Ramos (cell line): ENCODE measurements around the gene OXSR1.
"Not testable (repeated sequence)": the region's sequence is repeated elsewhere in the genome, so short reads cannot be mapped to it uniquely, and the experiment has no call there.

Experiments used
- in situ Hi-C: fragments of 300-500 bp; cut with MboI; formaldehyde crosslinking; loops from one replicate; pipeline ENCODE4 v1.14.3; 2022; ENCODE audit warnings: low sequenced_read_pairs; ENCODE audit not compliant: unreplicated experiment

Gene OXSR1

DNA sequence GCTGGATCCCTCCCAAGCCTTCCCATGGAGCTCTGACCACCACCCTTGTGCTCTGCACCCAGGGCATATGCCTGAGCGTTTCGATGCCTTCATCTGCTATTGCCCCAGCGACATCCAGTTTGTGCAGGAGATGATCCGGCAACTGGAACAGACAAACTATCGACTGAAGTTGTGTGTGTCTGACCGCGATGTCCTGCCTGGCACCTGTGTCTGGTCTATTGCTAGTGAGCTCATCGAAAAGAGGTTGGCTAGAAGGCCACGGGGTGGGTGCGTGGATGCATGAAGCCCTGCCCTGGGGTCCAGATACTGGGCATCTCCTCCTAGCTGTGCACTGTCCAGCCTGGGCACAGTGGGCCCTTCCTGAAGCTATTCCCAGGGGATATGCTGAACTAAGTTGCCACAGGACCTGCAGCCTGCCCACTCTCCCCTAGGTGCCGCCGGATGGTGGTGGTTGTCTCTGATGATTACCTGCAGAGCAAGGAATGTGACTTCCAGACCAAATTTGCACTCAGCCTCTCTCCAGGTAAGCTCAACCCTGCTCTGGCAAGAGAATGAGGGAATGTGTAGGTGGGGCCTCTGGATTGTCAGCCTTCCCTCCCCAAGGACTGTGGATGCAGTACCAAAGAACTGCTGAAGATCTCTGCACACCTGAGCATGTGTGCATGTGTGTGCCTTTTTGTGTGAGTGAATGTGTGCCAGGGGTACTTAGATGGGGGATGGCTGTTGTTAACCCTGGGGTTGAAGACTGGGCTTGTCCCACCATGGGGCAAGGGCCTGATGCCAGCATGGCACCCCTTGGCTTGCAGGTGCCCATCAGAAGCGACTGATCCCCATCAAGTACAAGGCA, 24.8 kb upstream of the OXSR1 start:
- in situ Hi-C loops: no loop called here

GRCh38 chr3:38141173-38141951, 24.0 kb upstream of the OXSR1 start:
- in situ Hi-C loops: no loop called here

DNA sequence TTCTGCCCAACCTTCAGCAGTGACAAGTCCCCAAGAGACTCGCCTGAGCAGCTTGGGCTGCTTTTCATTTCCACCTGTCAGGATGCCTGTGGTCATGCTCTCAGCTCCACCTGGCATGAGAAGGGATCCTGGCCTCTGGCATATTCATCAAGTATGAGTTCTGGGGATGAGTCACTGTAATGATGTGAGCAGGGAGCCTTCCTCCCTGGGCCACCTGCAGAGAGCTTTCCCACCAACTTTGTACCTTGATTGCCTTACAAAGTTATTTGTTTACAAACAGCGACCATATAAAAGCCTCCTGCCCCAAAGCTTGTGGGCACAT, 23.4 kb upstream of the OXSR1 start:
- in situ Hi-C loops: no loop called here

GRCh38 chr3:38142959-38143358, 22.4 kb upstream of the OXSR1 start:
- in situ Hi-C loops: no loop called here

- in situ Hi-C loops: no loop called here
Measured at GRCh38 chr3:38143511-38143910, 21.8 kb upstream of the OXSR1 start.

DNA sequence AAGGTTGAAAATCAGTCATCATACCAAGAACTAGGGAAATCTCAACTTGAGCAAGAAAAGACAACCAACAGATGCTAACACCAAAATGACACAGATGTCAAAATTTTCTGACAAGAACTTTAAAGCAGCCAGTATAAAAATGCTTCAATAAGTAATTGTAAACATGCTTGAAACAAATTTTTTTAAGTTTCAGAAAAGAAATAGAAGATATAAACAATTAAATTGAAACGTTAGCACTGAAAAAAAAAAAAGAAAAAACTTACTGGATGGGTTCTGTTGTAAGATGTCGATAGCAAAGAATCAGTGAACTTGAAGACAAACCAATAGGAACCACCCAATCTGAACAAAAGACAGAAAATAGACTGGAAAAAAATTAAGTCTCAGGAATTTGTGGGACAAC, 18.8 kb upstream of the OXSR1 start:
- in situ Hi-C loops: no loop called here

GRCh38 chr3:38147421-38147820, 17.9 kb upstream of the OXSR1 start:
- in situ Hi-C loops: no loop called here

DNA sequence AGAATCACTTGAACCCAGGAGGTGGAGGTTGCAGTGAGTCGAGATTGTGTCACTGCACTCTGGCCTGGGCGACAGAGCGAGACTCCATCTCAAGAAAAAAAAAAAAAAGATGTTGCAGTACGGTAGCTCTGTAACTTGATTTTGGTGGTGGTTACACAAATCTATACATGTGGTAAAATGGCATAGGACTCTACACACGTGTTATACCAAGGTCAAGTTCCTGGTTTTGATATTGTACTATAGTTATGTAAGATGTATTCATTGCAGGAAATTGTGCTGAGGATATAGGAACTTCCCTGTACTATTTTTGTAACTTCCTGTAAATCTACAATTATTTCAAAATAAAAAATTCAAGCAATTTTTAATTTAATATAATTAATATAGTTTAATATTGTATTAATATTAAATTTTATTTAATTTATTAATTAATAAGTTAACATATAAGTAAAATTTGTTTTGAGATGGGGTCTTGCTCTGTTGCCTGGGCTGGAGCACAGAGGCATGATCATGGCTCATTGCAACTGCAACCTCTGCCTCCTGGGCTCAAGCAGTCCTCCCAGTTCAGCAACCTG, 16.9 kb upstream of the OXSR1 start:
- in situ Hi-C loops: no loop called here

DNA sequence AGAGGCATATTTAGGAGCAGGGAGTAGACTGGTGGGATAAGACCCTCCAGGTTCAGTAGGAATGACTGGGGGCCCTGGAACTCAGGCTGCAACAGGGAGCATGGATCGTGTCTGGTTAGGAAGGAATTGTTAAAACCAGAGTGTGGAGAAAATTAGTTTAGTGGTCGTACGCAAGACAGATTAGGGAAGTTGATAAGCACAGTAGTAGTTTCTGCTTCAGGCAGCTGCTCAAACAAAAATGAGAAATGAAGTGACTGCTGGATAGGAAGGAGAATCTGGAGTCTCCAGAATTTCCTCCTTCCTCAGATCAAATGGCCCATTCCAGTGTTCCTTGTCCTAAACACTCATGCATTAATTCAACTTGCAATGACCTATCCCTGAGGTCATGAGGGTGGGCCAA, 15.6 kb upstream of the OXSR1 start:
- in situ Hi-C loops: no loop called here

DNA sequence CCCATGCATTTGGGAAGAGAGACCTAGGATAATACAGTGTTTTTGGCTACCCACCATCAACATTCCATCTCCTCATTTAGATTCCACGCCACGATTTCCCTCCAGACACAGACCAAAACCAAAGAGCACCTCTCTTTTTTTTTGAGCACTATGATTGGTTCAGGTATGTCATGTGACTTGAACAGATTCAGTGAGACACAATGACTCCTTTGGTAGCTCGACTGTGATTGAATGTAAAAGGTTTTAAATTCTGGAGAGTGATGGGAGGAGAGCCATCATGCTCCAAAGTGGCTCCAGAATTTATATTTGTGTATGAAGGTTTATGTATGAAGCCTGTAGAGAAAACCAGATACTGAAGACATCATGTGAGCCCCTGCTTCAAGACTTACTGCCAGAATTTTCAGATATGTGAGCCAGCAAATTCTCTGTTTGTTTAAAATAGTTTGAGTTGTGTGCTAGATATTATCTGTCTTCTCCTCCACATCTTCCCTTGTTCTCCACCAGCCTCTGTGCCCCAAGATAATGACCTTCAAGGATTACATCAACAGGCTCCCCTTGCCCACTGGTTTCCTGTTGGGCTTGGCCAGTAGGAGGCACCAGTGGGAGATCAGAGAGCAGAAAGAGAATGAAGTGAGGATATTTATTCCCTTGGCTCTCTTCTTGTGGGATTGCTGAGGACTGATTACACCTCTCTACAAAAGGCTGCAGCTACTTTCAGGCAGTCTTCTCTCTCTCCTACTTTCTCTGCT, 14.4 kb upstream of the OXSR1 start:
- in situ Hi-C loops: no loop called here

DNA sequence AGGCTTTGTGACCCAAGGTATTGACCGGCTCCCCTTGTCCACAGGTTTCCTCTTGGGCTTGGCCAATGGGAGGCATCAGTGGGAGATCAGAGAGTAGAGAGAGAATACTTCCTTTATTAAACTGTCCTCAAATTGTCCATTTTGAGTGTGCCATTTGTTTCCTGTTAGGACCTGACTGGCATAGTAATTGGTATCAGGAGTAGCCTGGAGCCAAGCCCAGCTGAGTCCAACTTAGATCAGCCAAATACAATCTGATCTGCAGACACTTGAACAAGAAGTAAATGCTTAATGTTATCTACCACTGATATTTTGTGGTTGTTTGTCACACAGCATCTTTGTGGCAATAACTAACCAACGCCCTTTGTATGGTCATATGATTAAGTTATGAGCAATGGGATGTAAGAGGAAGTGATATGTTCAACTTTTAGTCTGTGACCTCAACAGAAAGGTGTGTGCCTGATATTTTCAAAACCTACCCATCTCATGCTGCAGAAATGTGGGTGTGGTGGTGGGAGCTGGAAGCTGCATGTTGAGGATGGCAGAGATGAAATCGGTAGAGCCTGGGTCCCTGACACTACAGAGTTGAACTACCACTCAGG, 13.6 kb upstream of the OXSR1 start:
- in situ Hi-C loops: no loop called here

DNA sequence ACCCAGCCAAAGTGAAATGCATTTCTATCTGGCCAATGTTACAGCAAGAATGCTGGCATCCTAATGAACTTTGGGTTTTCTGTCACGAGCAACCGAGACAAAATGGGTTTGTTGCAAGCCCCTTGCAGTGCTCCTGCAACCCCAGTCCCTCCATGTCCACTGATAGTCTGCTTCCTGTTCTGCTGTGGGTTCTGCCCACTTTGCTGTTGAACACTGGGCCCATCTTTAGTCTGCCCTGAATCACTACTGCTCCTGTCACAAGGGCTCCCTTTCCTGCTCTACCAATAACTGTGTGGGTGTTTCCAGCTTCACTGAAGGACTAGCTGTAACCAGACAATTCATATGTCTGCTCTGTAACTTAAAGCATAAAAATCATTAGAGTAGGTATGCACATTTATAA, 12.7 kb upstream of the OXSR1 start:
- in situ Hi-C loops: no loop called here

DNA sequence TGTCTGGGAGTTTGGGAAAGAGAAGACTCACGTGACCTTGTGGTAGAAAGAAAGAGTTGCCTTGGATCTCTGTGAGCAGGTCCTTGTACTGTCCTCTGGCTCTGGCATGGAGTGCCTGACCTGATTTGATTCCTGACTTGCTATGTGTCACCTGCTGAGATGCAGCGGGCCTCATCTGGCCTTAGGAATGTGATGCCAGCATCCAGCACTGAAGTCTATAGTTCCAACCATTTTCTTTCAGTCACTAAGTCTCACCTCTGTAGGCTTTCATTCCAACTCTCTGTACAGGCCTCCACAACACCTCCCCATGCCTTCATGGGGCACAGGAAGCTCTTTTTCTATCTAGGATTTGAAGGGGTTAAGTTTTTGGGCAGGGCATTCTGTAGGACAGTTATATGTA, 12.1 kb upstream of the OXSR1 start:
- in situ Hi-C loops: no loop called here

DNA sequence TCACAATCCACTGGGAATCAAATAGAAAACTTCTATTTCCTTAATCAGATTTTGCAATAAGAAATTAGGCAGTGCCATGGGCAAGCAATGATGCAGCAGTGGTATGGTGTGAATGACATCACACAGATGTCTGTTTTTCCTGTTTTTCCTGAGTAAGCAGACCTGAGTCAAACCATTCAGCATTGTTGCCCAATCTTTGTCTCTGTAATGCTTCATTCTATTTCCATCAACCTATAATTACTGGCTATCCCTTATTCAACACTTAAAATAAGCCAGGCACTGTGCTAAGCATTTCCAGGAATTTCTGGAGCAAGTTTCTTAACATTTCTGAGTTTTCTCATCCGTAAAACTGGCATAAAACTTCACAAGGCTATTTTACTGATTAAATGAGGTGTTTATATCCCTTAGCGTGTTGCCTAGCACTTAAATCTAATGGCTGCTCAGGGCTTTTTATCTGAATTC, 11.3 kb upstream of the OXSR1 start:
- in situ Hi-C loops: no loop called here

DNA sequence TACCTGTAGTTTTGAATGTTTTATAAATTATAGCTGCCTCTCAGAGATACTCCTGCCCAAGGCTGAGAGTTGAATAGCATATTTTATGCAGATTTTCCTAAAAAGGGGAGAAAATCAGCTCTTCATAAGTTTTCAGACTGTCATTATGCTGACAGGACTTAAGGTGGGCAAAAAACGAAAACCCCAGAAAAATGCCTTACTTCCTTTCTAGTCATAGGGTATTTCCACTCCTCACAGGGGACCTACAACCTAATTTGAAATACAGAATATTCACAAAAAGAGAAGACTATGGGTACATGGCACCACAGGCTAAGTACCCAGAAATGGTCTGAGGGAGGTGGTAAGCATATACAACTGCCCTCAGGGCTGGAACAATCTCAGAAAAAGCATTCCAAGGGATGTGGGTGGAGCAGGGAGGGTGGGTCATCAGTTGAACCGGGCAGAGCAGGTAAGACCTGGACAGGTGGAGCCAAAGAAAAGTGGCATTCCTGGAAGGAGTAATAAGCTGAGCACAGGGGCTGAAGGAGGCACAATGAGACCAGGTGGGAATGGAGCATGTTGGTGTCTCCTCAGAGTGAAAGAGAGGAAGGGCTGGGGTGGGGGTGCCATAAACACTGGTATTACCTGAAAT, 10.6 kb upstream of the OXSR1 start:
- in situ Hi-C loops: no loop called here

- in situ Hi-C loops: no loop called here
Measured at GRCh38 chr3:38155825-38156224, 9.5 kb upstream of the OXSR1 start.

GRCh38 chr3:38157117-38157516, 8.2 kb upstream of the OXSR1 start:
- in situ Hi-C loops: no loop called here

DNA sequence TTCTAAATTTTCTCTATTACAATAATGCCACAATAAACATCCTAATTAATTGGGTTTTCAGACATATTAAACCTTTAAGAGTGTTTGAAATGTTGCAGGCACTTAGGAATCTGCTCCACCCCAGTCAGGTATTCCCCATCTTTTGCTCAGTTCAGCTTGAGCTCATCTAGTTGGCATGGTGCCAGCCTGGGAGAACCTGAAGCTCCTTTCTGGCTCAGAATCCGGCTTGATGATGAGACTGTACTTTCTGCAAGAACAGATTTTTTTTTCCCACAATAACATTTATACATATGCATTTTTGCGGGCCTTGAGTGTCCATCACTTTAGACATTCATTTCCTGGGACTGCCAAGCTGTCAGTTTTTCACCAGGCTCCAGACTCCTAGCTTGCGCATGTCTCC, 7.7 kb upstream of the OXSR1 start:
- in situ Hi-C loops: no loop called here

GRCh38 chr3:38158472-38158871, 6.9 kb upstream of the OXSR1 start:
- in situ Hi-C loops: no loop called here

GRCh38 chr3:38160704-38161103, 4.6 kb upstream of the OXSR1 start:
- in situ Hi-C loops: not testable (repeated sequence)
